NCI-H2196 (cell line): Measurements from ENCODE around the gene ANKRD9.

Source experiments
- DNase-seq: peaks from one replicate; lab custom pipeline; 2025; ENCODE audit not compliant: unreplicated experiment; lab: John Stamatoyannopoulos, UW

Gene ANKRD9

GRCh38 chr14:102513899-102514772, 4.6 kb upstream of the ANKRD9 start:
- no peak for DNase-seq

GRCh38 chr14:102512793-102513300, 3.3 kb upstream of the ANKRD9 start:
- no peak for DNase-seq

GRCh38 chr14:102511538-102511937, 2.0 kb upstream of the ANKRD9 start:
- DNase-seq, result no peak

- DNase-seq, result peak; percentile 4
These were observed 1.3 kb upstream of the ANKRD9 start for GRCh38 chr14:102510616-102511520.

GRCh38 chr14:102508774-102509745, 516 bp downstream of the ANKRD9 start:
- DNase-seq, result no peak

GRCh38 chr14:102508410-102508773, 1.2 kb downstream of the ANKRD9 start:
- no peak for DNase-seq

- DNase-seq, result no peak
These were observed 1.7 kb downstream of the ANKRD9 start for GRCh38 chr14:102507857-102508312.

- DNase-seq, result no peak
These were observed 2.3 kb downstream of the ANKRD9 start for GRCh38 chr14:102507081-102507856.

- DNase-seq, result no peak
These were observed 3.0 kb downstream of the ANKRD9 start for GRCh38 chr14:102506626-102506925.

GRCh38 chr14:102505775-102506625, 3.6 kb downstream of the ANKRD9 start:
- no peak for DNase-seq

GRCh38 chr14:102505000-102505619, 4.5 kb downstream of the ANKRD9 start:
- no peak for DNase-seq

GRCh38 chr14:102504328-102504999, 5.1 kb downstream of the ANKRD9 start:
- no peak for DNase-seq

GRCh38 chr14:102503641-102504327, 5.8 kb downstream of the ANKRD9 start:
- DNase-seq, result no peak

GRCh38 chr14:102502571-102502970, 7.0 kb downstream of the ANKRD9 start:
- DNase-seq, result no peak

- no peak for DNase-seq
These were observed 7.7 kb downstream of the ANKRD9 start for GRCh38 chr14:102501751-102502315.

- no peak for DNase-seq
These were observed 8.9 kb downstream of the ANKRD9 start for GRCh38 chr14:102500713-102501112.

- no peak for DNase-seq
These were observed 9.4 kb downstream of the ANKRD9 start for GRCh38 chr14:102500158-102500662.
